GM15510 (cell line): ENCODE results near the gene PRDM10.

Experiments
- POLR2A ChIP-seq: IDR thresholded peaks from 3 replicates; pipeline ENCODE4 v1.6.1; 2011; ENCODE audit warnings: borderline replicate concordance; ENCODE audit not compliant: insufficient read length; ENCODE audit errors: extremely low read depth

Gene PRDM10

DNA sequence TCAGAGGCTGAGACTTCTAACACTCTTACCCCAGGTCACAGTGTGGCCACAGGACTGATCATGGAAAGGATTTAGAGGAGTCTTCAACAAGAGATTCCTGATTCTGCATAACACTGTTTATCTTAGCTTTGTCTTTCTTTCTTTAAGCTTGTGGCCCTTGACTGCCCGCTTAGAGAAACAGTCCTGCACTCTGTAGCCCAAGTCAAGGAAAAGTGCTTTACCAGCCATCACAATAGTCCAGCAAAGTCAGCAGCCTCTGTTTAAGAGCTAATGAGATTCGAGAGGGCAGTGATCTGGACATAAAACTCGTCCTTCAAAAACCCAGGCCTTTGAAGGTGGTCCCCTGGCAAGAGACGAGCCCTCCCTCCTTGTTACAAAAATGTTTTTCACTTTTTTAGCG lies 30.0 kb downstream of the PRDM10 start:
- no peak for TF ChIP-seq POLR2A

DNA sequence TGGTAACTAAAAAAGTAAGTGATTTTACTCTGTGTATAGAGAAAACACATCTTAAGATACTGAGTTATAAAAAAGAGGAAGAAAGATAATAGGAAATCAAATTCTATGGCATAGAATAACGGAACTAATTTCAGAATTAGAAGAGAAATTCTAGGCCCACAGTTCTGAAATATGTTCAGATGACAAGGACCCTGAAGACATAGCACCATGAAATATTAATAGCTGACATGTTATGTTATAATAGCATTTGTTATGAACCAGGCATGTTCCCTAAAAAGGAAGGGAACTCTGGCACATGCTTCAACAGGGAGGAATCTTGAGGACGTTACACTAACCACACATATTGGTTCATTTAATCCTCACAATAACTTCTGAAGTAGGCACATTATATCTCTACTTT lies 32.7 kb downstream of the PRDM10 start:
- no peak for TF ChIP-seq POLR2A

DNA sequence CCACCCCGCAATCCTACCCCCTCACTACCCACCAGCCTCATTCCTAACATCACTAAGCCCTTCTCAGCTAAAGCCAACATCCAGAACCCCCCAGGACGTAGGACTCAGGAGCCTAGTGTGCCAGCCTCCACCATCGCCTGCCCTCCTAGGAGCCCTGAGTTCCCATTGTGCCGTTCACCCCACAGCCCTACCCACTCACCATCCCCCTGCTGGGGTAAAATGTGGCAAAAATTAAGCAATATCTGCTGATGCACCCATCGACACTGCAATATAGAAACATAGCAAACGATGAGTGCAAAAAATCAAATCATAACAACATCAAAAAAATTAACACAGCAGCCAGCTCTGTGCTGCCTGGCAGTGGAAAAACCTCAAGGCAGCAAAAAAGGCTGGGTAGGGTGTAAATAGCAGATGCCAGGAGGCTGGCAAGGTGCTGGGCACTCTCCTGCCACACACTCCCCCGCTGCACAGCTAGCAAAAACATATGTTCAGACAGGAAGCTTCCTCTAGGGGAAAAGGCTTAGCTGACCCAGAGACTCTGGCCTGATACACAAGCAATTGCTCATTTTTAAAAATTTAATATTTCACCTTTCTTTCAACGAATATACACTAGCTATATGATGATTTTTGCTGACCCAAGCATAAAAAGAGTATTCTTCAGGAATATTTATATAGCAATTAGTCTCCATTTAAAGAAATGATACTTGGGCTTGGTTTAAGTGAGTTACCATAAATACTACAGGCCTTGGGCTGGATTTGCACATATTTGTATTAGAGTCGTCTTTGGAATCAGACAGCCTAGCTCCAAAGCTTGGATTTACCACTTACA lies 33.8 kb downstream of the PRDM10 start:
- no peak for TF ChIP-seq POLR2A

DNA sequence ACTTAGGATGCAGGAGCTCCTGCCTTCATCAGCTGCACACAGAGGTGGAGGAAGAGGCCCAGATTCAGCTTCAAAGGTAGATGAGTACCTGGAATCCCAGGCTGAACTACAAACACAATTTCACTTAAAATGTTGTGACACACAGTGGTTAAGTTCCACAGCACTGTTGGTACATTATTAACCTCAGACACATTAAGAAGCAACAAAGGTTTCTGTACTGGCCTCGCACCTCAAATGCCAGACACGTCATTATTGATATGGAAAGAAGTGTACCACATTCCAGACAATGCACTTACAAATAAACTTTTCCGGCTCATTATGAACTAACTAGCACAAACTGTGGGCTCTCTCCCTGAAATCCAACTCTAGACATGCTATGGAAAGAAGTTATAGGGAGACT lies 34.6 kb downstream of the PRDM10 start:
- TF ChIP-seq POLR2A = no peak

DNA sequence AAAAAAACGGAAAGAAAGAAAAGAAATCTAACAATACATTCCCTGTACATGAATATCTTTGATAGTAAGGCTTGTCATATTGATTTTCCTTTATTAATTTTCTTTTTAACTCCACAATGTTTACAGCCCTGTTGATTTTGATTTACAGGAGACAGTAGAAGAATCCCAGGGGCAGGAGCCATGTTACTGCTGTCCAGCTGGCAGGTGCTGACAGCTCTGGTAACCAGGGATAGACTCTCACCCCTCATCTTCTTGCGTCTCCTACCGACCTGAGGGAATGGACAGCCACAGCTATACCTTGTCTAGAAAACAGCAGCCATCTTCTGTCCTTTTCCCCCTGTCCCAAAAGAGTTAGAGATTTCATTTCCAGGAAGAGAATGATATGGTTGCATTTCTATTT lies 37.4 kb downstream of the PRDM10 start:
- no peak for TF ChIP-seq POLR2A

DNA sequence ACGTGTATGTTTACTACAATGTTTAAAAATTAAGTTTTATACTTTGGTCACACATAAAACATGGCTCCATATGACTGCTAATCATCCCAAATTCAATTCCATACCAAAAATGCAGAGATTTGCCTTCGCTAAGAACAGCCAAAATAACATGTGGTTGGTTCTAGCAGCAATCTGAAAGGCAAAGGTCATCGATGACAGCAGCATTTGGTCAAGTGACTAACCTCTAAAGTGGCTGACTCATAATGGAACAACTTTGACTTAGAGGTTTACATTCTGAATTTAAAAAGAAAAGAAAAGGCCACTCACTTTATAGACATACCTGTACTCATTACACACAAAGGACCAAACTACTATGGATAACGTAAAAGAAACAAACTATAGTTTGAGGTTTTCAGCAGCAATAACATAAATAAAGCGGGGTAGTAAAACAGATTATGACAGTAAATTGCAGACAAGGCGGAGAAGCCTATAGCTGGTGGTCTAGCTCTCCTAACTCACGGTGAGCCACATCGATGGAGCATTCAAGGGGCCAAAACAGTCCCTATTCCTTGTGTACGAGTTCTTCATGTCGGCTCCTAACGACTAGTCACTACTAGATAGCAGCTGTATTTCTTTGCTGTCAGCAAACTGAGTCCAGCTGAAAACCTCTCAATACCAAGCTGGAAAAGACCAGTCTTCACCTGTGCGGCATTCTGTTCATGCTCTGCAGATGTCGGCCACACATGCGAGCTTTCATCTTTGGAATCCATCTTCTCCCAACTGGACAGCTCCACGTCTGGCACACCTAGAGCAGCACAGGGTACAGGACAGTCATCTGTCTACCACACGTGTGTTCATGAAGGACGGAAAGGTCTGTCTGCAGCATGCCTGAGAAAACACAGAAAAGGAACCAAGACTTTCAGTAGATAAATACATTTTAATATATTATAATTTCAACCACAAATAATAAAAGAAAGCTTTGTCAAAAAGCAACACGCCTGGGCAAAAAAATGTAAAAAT lies 42.1 kb downstream of the PRDM10 start:
- TF ChIP-seq POLR2A = no peak

DNA sequence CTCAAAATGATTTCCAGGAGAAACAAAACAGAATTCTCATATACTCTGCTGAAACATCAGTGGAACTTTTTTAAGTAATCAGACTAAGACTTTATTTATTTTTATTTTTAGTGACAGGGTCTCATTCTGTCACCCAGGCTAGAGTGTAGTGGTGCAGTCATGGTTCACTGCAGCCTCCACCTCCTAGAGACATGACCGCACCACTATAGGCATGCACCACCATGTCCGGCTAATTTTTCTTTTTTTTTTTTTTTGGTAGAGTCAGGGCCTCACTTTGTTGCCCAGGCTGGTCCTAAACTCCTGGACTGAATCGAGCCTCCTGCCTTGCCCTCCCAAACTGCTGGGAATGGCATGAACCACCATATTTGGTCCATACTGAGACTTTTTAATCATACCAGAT lies 42.9 kb downstream of the PRDM10 start:
- TF ChIP-seq POLR2A = no peak

DNA sequence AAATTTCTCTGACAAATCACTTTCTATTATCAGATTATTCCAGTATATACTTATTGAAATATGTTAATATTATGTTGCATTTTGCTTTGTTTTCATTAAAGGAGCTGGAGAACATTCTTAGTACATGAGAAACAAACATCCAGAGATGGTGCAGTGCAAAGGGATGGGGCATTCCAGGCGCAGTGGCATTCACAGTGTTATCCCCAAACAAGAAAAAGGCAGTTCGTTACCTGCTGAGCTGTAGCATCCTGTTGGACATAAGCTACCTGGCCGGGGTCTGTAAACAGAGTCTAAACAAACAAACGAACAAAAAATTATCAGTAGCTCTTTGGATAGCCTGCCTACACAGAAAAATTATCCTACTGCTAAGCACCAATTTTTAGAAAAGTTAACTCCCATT lies 47.4 kb downstream of the PRDM10 start:
- TF ChIP-seq POLR2A = no peak

DNA sequence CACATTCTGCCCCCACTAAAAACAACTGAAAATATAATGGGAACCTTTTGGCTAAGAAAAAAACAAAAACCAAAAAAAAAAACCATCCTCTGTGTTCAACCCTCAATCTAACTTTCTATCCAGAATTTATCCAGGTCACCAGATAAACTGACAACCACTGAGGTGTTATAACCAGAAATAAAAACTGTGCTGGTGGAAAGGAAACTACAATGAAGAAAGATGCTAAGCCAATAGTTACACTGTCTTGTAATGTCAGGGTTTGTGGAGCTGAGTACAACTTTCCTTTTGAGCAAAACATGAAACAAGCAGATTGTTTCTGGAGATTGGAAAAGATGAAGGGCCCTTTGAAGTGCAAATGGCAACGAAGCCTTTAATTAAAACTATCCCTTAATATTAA lies 50.8 kb downstream of the PRDM10 start:
- no peak for TF ChIP-seq POLR2A

DNA sequence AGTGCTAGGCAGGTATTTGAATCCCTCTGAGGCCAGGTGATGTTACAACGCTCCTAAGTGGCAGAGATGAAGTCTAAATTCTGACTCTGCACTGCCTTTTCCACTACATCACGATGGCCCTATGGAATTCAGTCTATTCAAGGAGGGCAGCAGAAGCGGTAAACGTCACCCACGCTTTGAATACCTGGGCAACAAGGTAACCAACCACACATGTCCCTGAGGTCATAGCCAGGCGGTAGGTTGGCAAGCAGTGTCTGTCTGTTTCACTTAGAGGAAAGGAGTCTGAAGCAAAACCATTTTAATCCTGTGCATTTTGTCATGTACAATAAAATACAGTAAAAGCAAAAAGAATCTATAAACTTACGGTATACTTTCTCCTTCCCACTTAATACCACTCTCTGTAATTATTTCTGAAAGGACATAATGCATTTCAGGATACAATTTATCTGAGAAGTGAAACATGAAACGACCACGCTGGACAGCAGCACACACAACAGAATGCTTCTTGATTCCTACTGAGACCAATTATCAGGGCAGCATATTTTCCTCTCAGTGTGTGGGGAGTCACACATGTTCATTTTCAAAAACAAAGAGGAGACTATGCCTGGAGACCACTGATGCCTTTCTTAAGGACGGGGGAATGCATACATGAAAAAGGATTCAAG lies 51.3 kb downstream of the PRDM10 start:
- no peak for TF ChIP-seq POLR2A

DNA sequence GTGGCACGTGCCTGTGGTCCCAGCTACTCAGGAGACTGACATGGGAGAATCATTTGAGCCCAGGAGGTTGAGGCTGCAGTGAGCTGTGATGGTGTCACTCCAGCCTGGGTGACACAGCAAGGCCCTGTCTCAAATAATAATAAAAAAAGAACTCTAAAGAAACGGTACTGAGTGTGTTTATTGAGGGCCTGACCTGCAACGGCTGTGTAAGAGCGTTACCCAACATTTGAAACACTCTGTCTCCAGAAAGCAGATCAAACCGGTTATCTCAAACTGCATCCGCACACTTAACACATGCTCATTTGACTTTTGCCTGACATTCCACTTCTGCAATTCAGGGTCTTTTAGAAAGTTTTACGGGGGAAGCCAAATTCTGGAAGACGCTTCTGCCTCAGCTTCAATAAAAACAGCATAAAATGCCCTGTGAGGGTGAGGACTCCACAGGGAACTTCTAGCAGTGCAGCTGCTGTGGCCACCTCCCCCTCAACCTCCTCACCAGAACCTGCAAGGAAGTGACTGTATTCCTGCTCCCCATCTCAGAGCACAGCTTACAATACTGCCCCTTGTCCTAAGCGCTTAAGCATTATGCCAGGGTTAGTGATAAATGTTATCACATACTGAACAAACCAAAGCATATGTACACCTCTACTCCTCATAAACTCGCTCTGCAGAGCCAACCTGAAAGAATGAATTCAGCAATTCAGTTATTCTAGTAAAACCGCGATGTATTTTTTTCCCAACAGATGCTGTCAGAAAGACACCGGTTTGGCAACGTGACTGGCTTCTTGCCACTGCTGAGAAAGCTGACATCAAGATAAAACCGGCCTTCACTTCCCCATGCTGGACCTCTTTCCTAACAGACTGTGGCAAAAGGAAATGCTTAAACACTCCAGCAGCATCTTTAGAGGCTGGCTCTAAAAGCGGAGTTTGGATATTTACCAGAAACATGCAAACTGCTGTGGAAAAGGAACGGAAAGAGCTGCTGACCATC lies 52.2 kb downstream of the PRDM10 start:
- no peak for TF ChIP-seq POLR2A

DNA sequence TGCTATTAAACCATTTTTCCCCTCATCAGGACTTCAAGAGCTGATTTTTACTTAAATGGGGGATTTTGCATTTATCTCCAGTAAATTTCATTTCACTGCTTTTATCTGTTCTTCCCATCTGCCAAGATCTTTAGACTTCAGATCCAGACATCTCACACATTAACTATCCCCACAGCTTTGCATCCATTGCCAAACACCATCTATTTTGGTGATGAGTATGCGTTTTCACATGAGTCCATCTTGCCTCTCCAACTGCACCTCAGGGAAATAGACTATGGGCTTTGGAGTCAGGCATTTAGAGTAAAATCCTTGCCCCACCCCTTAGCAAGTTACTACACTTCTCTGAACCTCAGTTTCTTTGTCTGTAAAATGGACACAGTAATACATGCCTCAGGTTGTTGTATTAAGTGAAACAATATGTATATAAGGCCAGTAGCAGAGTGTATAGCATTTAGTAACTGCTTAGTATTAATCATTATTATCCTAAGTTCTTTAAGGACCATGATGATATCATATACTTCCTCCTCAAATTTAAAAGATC lies 53.6 kb downstream of the PRDM10 start:
- no peak for TF ChIP-seq POLR2A

DNA sequence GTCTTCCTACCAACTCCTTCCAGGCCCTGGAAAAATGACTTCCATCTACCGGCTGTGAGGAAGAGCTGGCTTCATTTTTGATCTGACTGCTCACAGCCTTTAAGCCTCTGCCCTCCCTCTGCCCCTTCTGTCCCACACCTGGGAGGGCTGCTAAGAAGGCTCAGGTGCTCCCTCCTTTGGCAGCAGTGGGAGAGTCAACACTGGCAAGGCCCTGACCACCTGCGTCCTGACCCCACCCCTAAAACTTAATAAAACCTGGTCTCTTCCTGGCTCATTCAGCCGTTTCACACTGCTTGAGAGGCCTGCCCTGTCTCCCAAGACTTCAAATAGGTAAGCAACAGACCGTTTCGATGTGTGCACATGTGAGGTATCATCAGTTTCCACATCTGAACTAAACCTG lies 55.2 kb downstream of the PRDM10 start:
- no peak for TF ChIP-seq POLR2A

DNA sequence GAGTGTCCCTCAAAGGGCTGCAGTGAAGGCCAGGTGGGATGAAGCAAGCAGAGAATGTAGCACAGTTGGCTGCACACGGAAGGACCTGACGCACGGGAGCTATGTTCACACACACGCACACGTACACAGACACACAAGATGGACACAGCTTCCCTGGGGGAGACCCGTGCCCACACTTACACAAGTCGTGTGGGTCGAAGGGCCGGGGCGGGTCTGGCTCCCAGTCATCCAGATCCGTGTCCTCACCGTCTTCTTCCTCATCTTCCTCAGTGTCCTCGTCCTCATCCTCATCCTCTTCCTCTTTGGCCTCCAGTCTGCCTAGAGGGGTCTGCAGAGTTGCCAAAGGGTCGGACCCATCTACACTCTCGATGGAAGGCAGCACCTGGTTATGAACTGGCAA lies 55.7 kb downstream of the PRDM10 start:
- no peak for TF ChIP-seq POLR2A
